Loucy (cell line): ENCODE results near the gene BANP.

Source experiments
- CTCF ChIP-seq: fragments of 200-600 bp; sonication (generic); conservative IDR thresholded peaks from 2 replicates; pipeline ENCODE4 v1.5.1; 2014; ENCODE audit warnings: mild to moderate bottlenecking, antibody characterized with exemption, low read length
- EZH2phosphoT487 ChIP-seq: fragments of 200-600 bp; IDR thresholded peaks from 2 replicates; pipeline ENCODE4 v1.6.1; 2018; ENCODE audit warnings: antibody characterized with exemption, mild to moderate bottlenecking, moderate library complexity, borderline replicate concordance

GRCh38 chr16:88060524-88061219 is 109.4 kb downstream of the BANP start:
- no peak; the same call in 1 of the 2 replicates for TF ChIP-seq CTCF
- no peak for TF ChIP-seq EZH2phosphoT487
